ENCODE data around the gene CYP2J2. TPM values are rescaled to one million over a fixed set of nuclear protein-coding genes. Genes with fewer than 3 reads are reported as not detected.
"Not testable (repeated sequence)": the region's sequence is repeated elsewhere in the genome, so short reads cannot be mapped to it uniquely, and the experiment has no call there.

Gene CYP2J2
- total and polyA plus RNA-seq, 2 donors = 4.1 to 14.2 TPM

- 95% methylated on average over 2 of the region's 2 CpGs for WGBS
- Histone ChIP-seq H3K4me3 (ENCODE audit: low read depth, low read length) (no peak overlapping the region), H3K27ac (ENCODE audit: low read depth) (no peak overlapping the region), H3K36me3 (ENCODE audit: insufficient read depth) (no peaks in the 10 kb centered on the region), H3K4me1 (ENCODE audit: insufficient read depth) (no peaks in the 10 kb centered on the region)
- no peak for DNase-seq (ENCODE audit: extremely low spot score)
Measured at GRCh38 chr1:59877108-59877682, 49.4 kb downstream of the CYP2J2 start.

- no peaks in the 10 kb centered on the region for H3K36me3 ChIP-seq (ENCODE audit: insufficient read depth)
- DNase-seq (ENCODE audit: extremely low spot score) = no peak
Measured at GRCh38 chr1:59871746-59872145, 54.8 kb downstream of the CYP2J2 start.

DNA sequence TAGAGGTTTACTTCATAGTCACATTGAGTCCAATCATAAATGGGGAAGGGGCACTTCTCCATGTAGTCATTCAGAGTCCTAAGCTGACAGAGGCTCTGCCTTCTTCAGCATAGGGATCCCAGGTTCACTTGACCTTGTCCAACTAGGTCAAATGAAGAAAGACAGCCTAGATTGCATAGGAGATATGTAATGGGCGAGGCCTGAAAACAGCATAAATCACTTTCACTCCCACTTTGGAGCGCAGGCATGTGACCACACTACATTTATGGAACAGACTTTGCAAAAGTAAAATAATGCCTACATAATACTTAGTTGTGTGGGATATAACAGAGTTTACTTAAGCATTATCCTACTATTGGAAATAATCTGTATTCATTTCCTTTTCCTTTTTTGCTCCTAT is 60.1 kb downstream of the CYP2J2 start:
- no peak for DNase-seq (ENCODE audit: extremely low spot score)
- no peak overlapping the region for H3K27ac ChIP-seq (ENCODE audit: low read depth)
- WGBS = 85% methylated on average over 2 of the region's 2 CpGs
- H3K4me1 ChIP-seq (ENCODE audit: insufficient read depth) = no peaks in the 10 kb centered on the region
- peaks cover 2% of the 10 kb centered on the region for H3K36me3 ChIP-seq (ENCODE audit: insufficient read depth)
- no peak overlapping the region for H3K4me3 ChIP-seq (ENCODE audit: low read depth, low read length)

More at GRCh38 chr1:59871746-59872145, 54.8 kb downstream of the CYP2J2 start:
- Histone ChIP-seq H3K27ac (ENCODE audit: low read depth) (no peak overlapping the region), H3K4me1 (ENCODE audit: insufficient read depth) (no peaks in the 10 kb centered on the region), H3K4me3 (ENCODE audit: low read depth, low read length) (no peak overlapping the region)

DNA sequence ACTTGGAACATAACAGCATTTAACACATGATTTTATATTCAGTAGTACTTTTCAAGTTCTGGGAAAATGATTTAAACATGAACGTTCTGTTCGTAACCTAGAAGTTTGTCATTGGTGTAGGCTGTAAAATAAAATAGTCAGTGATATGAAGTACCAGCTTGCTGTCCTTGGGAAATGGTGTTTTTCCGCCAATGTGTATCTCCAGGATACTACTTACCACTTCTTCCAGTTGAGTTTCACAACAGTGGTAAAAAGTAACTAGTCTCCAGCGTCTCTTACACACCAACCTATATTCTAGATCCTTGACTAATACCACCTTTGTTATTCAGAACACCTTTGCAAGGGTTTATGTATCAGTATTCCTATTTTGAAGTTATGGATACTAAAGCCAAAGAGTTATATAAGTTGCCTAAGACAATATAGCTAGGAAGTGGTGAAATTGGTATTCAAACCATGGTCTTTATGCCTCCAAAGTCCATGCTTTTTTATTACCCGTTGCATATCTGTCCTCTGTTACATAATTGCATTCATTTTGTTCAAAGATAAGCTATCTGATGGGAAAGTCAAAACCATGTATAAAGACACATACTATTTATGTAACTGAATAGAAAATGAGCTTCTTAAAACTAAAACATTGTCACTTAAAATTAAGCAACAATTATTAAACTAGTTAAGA is 68.8 kb downstream of the CYP2J2 start:
- DNase-seq (ENCODE audit: extremely low spot score) = no peak
- H3K27ac ChIP-seq (ENCODE audit: low read depth) = no peak overlapping the region
- H3K36me3 ChIP-seq (ENCODE audit: insufficient read depth) = no peaks in the 10 kb centered on the region
- no peak overlapping the region for H3K4me3 ChIP-seq (ENCODE audit: low read depth, low read length)
- H3K4me1 ChIP-seq (ENCODE audit: insufficient read depth) = no peaks in the 10 kb centered on the region
- 83% methylated on average over 5 of the region's 5 CpGs for WGBS

DNA sequence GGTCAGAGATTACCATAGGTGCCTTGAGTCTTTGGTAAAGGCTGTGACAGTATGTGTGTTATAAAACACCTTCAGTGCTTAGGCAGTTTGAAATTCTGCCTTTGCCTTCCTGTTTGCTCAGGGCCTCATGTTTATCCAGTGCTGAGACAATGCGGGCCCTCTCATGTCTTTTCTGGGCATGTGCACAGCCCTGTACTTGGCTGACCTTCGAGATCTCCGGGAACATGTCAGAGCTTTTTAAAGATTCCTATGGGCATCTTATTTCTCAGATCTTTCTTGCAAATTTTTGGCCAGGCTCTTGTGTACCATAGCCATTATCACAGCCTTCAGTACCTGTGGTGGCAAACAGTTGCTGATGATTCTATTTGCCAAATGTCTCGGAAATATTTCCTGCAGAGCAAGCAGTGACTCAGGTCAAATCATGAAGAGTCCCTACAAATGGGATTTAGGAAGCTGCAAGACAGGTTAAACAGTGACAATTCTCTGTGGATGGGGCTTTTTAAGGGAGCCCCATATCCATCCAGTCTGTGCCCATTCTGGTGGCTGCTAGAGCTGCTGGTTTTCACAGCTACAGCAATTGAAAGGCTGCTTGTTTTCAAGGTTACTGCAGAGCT is 69.7 kb downstream of the CYP2J2 start:
- no peaks in the 10 kb centered on the region for H3K36me3 ChIP-seq (ENCODE audit: insufficient read depth)
- DNase-seq (ENCODE audit: extremely low spot score) = no peak
- H3K27ac ChIP-seq (ENCODE audit: low read depth) = no peak overlapping the region
- WGBS = 74% methylated on average over 4 of the region's 4 CpGs
- H3K4me1 ChIP-seq (ENCODE audit: insufficient read depth) = no peaks in the 10 kb centered on the region
- H3K4me3 ChIP-seq (ENCODE audit: low read depth, low read length) = no peak overlapping the region

GRCh38 chr1:59855297-59855696 is 71.3 kb downstream of the CYP2J2 start:
- not testable (repeated sequence) for H3K27ac ChIP-seq (ENCODE audit: low read depth); DNase-seq (ENCODE audit: extremely low spot score); H3K4me3 ChIP-seq (ENCODE audit: low read depth, low read length); H3K36me3 ChIP-seq (ENCODE audit: insufficient read depth); H3K4me1 ChIP-seq (ENCODE audit: insufficient read depth)
- WGBS = 100% methylated on average over 1 of the region's 1 CpG

GRCh38 chr1:59852117-59852516 is 74.5 kb downstream of the CYP2J2 start:
- no peak overlapping the region for H3K27ac ChIP-seq (ENCODE audit: low read depth)
- no peak for DNase-seq (ENCODE audit: extremely low spot score)
- no peak overlapping the region for H3K4me3 ChIP-seq (ENCODE audit: low read depth, low read length)
- 79% methylated on average over 1 of the region's 1 CpG for WGBS
- H3K36me3 ChIP-seq (ENCODE audit: insufficient read depth) = no peaks in the 10 kb centered on the region
- H3K4me1 ChIP-seq (ENCODE audit: insufficient read depth) = no peaks in the 10 kb centered on the region

DNA sequence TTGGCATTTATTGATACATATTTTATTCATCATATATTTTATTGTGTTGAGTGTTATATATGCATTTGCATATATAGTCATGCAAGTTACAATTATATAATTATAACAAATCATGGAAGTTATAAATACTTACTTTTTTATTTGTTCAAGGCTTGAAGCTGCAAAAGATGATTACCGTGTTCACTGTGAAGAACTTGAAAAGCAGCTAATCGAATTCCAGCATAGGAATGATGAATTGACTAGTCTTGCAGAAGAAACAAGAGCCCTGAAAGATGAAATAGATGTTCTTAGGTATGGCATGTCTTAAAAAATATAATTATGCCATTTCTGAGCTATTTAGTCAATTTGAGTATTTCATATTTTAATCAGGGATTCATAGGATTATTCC is 79.7 kb downstream of the CYP2J2 start:
- Histone ChIP-seq H3K36me3 (ENCODE audit: insufficient read depth) (no peaks in the 10 kb centered on the region), H3K27ac (ENCODE audit: low read depth) (no peak overlapping the region), H3K4me3 (ENCODE audit: low read depth, low read length) (no peak overlapping the region), H3K4me1 (ENCODE audit: insufficient read depth) (no peaks in the 10 kb centered on the region)
- DNase-seq (ENCODE audit: extremely low spot score) = no peak
- 89% methylated on average over 2 of the region's 2 CpGs for WGBS

DNA sequence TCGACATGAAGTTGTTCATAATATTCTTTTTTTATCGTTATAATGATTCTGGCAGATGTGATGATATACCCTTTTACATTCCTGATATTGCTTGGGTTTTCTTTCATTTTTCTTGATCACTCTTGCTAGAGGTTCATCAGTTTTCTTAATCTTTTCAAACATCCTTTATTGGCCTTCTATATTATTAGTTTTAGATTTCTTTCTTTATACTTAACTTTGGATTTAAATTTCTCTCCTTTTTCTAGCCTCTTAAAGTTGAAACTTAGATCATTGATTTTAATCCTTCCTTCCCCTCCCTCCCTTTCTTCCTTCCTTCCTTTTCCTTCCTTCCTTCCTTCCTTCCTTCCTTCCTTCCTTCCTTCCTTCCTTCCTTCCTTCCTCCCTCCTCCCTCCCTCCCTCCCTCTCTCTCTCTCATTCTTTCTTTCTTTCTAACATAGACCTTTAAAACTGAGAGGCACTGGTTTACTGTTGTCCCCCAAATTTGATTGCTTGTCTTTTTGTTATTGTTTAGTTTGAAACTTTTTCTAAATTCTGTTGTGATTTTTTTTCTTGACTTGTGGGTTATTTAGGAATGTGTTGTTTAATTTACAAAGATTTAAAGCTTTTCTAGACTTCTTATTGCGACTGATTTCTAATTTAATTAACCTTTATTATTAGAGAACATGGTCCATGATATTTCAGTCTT is 80.2 kb downstream of the CYP2J2 start:
- no peak for DNase-seq (ENCODE audit: extremely low spot score)
- 90% methylated on average over 3 of the region's 3 CpGs for WGBS
- no peaks in the 10 kb centered on the region for H3K4me1 ChIP-seq (ENCODE audit: insufficient read depth)
- H3K36me3 ChIP-seq (ENCODE audit: insufficient read depth) = no peaks in the 10 kb centered on the region
- no peak overlapping the region for H3K27ac ChIP-seq (ENCODE audit: low read depth)
- H3K4me3 ChIP-seq (ENCODE audit: low read depth, low read length) = no peak overlapping the region

DNA sequence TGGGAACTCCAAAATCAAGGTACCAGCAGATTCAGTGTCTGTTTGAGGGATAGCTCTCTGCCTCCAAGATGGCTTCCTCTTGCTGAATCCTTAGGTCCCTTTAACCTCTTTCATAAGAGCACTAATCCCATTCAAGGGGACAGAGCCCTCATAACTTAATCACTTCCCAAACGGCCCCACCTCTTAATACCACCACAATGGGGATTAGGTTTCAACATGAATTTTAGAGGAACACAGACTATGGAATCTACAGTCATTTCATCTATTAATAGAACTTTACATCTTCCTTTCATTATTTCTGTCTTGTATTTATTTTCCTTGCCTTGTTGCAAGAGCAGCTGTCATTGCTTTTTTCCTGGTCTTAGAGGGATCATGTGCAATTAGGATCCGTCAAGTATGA is 81.5 kb downstream of the CYP2J2 start:
- Histone ChIP-seq H3K4me1 (ENCODE audit: insufficient read depth) (no peaks in the 10 kb centered on the region), H3K27ac (ENCODE audit: low read depth) (no peak overlapping the region), H3K36me3 (ENCODE audit: insufficient read depth) (no peaks in the 10 kb centered on the region), H3K4me3 (ENCODE audit: low read depth, low read length) (no peak overlapping the region)
- no peak for DNase-seq (ENCODE audit: extremely low spot score)
- 66% methylated on average over 2 of the region's 2 CpGs for WGBS

Small RNAs within 50 kb of the gene (small RNA-seq; reads per million reads assigned to genes)
- not detected for gene RN7SL475P

Other genes with a start within 250 kb of the CYP2J2 start
- 8.6 TPM for gene HOOK1, start 111.8 kb downstream of the CYP2J2 start, total RNA-seq
- gene HOOK1, start 111.8 kb downstream of the CYP2J2 start, polyA plus RNA-seq = 0.63 TPM
- gene C1orf87, start 147.0 kb upstream of the CYP2J2 start, total RNA-seq = not detected
- gene C1orf87, start 147.0 kb upstream of the CYP2J2 start, polyA plus RNA-seq = not detected

All from urinary bladder (tissue), 4 donors.